Ectodermal cell (in vitro differentiated cells): ENCODE measurements around the gene EYA2.
A peak's percentile ranks its signal among the peaks of the same experiment; 100 is the strongest.

Experiments
- H3K27ac ChIP-seq: 2 replicates; pipeline ENCODE4 v1.7.0; 2013; ENCODE audit warnings: mild to moderate bottlenecking, low read depth, low read length; ENCODE audit not compliant: insufficient read depth, poor library complexity, severe bottlenecking
- H3K27me3 ChIP-seq: 2 replicates; pipeline ENCODE4 v1.7.0; 2013; ENCODE audit warnings: mild to moderate bottlenecking, low read length; ENCODE audit not compliant: insufficient read depth, control insufficient read depth, poor library complexity, severe bottlenecking
- H3K36me3 ChIP-seq: one replicate; pipeline ENCODE4 v1.7.0; 2013; ENCODE audit warnings: low read length; ENCODE audit not compliant: control insufficient read depth, insufficient read depth
- H3K4me1 ChIP-seq: one replicate; pipeline ENCODE4 v1.7.0; 2013; ENCODE audit warnings: low read length; ENCODE audit not compliant: control insufficient read depth, insufficient read depth
- H3K4me3 ChIP-seq: 2 replicates; pipeline ENCODE4 v1.7.0; 2013; ENCODE audit warnings: low read depth, low read length, control low read depth; ENCODE audit not compliant: insufficient read depth
- H3K9me3 ChIP-seq: 2 replicates; pipeline ENCODE4 v1.7.0; 2013; ENCODE audit warnings: mild to moderate bottlenecking, low read length, moderate library complexity; ENCODE audit not compliant: control insufficient read depth
- WGBS, 2 experiments: methylation state at CpG; one replicate each; pipeline ENCODE4 v1.1.7; 2013; ENCODE audit warnings: missing lambda C conversion rate in 2 of 2; 5-methylcytosine and 5-hydroxymethylcytosine counted together

EYA2 gene

DNA sequence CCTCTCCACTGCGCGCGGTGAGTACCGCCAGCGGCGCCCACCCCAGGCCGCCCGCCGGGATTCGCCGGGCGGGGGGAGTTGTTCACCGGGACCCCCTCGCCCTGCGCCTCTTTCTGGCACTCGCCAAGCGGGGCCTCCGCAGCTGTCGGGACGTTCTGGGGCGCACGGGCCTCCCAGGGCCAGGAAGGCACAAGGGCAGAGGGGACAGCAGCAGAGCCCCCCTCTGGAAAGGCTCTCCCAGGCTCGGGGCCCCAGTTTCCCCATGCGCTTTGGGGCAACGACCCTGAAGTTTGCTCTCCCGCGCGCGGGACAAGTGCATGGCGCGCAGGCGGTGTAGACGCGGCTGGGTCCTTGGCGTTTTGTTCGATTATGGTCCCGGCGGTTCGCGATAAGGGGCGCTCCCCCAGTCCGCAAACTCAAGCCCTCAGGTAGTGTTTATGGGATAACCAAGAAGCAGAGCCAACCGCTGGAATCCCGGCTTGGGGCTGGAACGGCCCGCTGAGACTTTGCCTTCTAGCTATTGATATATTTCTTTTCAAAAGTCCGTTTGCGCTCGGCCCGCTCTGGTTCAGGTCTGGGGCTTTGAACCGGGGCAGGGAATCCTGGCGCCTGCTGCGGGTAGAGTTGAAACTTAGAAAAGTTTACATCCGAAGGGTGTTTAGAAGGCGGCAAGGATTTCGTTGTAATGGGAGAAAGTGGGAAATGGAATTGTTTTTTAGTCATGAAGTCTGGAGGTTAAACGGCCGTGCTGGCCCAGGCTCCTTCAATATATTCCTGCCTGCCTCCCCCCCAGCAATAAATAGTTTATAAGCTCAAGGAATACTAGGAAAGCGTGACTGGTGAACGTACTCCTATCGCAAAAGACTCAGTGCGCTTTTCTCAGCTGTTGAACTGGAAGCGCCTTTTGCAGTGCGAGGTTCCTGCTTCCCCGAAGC is 595 bp downstream of the EYA2 start:
- Histone ChIP-seq H3K4me1 (peaks cover 11% of the 10 kb centered on the region), H3K27me3 (peaks cover 51% of the 10 kb centered on the region)

GRCh38 chr20:46895906-46896242 is 1.2 kb downstream of the EYA2 start:
- no peak overlapping the region for H3K27ac ChIP-seq
- no peaks in the 10 kb centered on the region for H3K36me3 ChIP-seq
- peaks cover 51% of the 10 kb centered on the region for H3K27me3 ChIP-seq
- WGBS, 2 experiments = 10% methylated on average over 11 of the region's 12 CpGs
- peaks cover 11% of the 10 kb centered on the region for H3K4me1 ChIP-seq
- H3K9me3 ChIP-seq = no peaks in the 10 kb centered on the region
- H3K4me3 ChIP-seq = peak overlapping the region; percentile 48

More for the DNA sequence above, 595 bp downstream of the EYA2 start:
- Histone ChIP-seq H3K27ac (no peak overlapping the region), H3K9me3 (no peaks in the 10 kb centered on the region), H3K4me3 (peak overlapping the region; percentile 48), H3K36me3 (no peaks in the 10 kb centered on the region)
- WGBS, 2 experiments = 1% methylated on average over 65 of the region's 65 CpGs

GRCh38 chr20:46897328-46897880 is 2.8 kb downstream of the EYA2 start:
- Histone ChIP-seq H3K27ac (no peak overlapping the region), H3K36me3 (no peaks in the 10 kb centered on the region), H3K4me1 (peaks cover 11% of the 10 kb centered on the region), H3K9me3 (no peaks in the 10 kb centered on the region), H3K4me3 (no peak overlapping the region), H3K27me3 (peaks cover 51% of the 10 kb centered on the region)
- WGBS, 2 experiments = 85 to 86% methylated on average over 16 of the region's 16 CpGs

DNA sequence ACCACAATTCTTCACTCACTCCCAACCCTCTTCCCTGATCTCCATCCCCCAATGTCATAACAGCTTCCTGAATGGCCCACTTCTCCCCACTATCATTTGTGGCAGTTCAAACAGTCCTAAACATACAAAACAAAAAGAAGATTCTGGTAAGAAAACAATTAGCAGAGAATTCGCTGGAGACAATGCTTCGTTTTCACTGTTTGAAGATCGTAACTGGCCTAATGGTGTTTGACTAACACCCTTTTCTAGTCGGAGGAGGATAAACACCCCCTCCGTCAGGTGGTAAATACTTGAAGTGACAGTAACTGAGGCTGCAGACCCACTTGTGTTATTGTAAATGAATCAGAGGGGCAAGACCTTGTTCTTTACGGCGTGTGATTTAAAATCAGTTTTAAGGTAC is 3.8 kb downstream of the EYA2 start:
- Histone ChIP-seq H3K4me3 (no peak overlapping the region), H3K27ac (no peak overlapping the region), H3K27me3 (peaks cover 48% of the 10 kb centered on the region), H3K36me3 (no peaks in the 10 kb centered on the region), H3K4me1 (peaks cover 11% of the 10 kb centered on the region), H3K9me3 (no peaks in the 10 kb centered on the region)
- WGBS, 2 experiments = 69 to 77% methylated on average over 7 of the region's 7 CpGs

GRCh38 chr20:46899621-46900020 is 5.0 kb downstream of the EYA2 start:
- peaks cover 11% of the 10 kb centered on the region for H3K4me1 ChIP-seq
- no peaks in the 10 kb centered on the region for H3K36me3 ChIP-seq
- no peaks in the 10 kb centered on the region for H3K9me3 ChIP-seq
- H3K27ac ChIP-seq = no peak overlapping the region
- H3K4me3 ChIP-seq = no peak overlapping the region
- 88 to 91% methylated on average over 11 of the region's 11 CpGs for WGBS, 2 experiments
- H3K27me3 ChIP-seq = peaks cover 36% of the 10 kb centered on the region

- WGBS, 2 experiments = 94 to 97% methylated on average over 4 to 5 of the region's 6 CpGs
- Histone ChIP-seq H3K36me3 (no peaks in the 10 kb centered on the region), H3K4me1 (peaks cover 9% of the 10 kb centered on the region), H3K9me3 (no peaks in the 10 kb centered on the region), H3K4me3 (no peak overlapping the region), H3K27ac (no peak overlapping the region), H3K27me3 (peaks cover 31% of the 10 kb centered on the region)
Observed at GRCh38 chr20:46900086-46900485, 5.4 kb downstream of the EYA2 start.

GRCh38 chr20:46900826-46901225 is 6.2 kb downstream of the EYA2 start:
- H3K27me3 ChIP-seq = peaks cover 24% of the 10 kb centered on the region
- 93% methylated on average over 11 of the region's 11 CpGs for WGBS, 2 experiments
- H3K4me1 ChIP-seq = peaks cover 6% of the 10 kb centered on the region
- H3K9me3 ChIP-seq = no peaks in the 10 kb centered on the region
- no peak overlapping the region for H3K27ac ChIP-seq
- H3K36me3 ChIP-seq = no peaks in the 10 kb centered on the region
- no peak overlapping the region for H3K4me3 ChIP-seq

GRCh38 chr20:46901638-46902037 is 7.0 kb downstream of the EYA2 start:
- peaks cover 16% of the 10 kb centered on the region for H3K27me3 ChIP-seq
- WGBS, 2 experiments = 89 to 90% methylated on average over 13 of the region's 13 CpGs
- no peak overlapping the region for H3K4me3 ChIP-seq
- H3K36me3 ChIP-seq = no peaks in the 10 kb centered on the region
- H3K9me3 ChIP-seq = no peaks in the 10 kb centered on the region
- H3K4me1 ChIP-seq = peaks cover 6% of the 10 kb centered on the region
- H3K27ac ChIP-seq = no peak overlapping the region

GRCh38 chr20:46903256-46903655 is 8.6 kb downstream of the EYA2 start:
- Histone ChIP-seq H3K4me3 (no peak overlapping the region), H3K9me3 (no peaks in the 10 kb centered on the region), H3K36me3 (no peaks in the 10 kb centered on the region), H3K4me1 (peaks cover under 1% of the 10 kb centered on the region), H3K27me3 (no peaks in the 10 kb centered on the region), H3K27ac (no peak overlapping the region)
- 75 to 79% methylated on average over 9 of the region's 9 CpGs for WGBS, 2 experiments

DNA sequence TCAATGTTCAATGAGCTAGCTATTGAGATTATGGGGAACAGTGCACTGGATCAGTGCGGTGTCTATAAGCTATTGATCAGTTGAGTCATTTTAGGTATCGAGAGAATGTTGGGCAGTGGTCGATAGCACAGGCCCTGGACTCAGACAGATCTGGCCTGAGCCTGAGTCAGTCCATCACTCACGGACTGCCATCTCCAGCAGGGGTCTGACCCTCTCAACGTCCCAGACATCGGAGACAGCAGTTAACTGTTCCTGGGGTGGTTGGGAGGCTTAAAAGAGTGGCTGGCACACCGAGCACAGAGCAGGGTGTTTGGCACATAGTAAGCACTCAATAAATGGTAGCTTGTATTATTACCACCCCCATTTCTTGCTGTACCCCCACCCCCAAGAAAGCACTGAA is 9.3 kb downstream of the EYA2 start:
- no peaks in the 10 kb centered on the region for H3K9me3 ChIP-seq
- no peaks in the 10 kb centered on the region for H3K27me3 ChIP-seq

More for the DNA sequence above, 9.3 kb downstream of the EYA2 start:
- Histone ChIP-seq H3K27ac (no peak overlapping the region), H3K36me3 (no peaks in the 10 kb centered on the region), H3K4me3 (no peak overlapping the region), H3K4me1 (peaks cover 5% of the 10 kb centered on the region)
- WGBS, 2 experiments = 75 to 78% methylated on average over 7 of the region's 7 CpGs
